Endothelial cell of umbilical vein (primary cell): ENCODE measurements around the gene RNU1-3. TPM values are rescaled to one million over a fixed set of nuclear protein-coding genes. Genes with fewer than 3 reads are reported as not detected.
"Not testable (repeated sequence)": the region's sequence is repeated elsewhere in the genome, so short reads cannot be mapped to it uniquely, and the experiment has no call there.

Source experiments
- BruUV-seq: library from RNA; stranded (reverse); fragments of 400-500 nt; replicated peaks from 2 replicates; lab custom pipeline; 2021; lab: Mats Ljungman, UMichigan
- CTCF ChIA-PET: fragments of 300-600, 350-600 bp; sonication (Branson Sonifier 250); formaldehyde crosslinking; loops from one replicate; lab custom pipeline; 2021; ENCODE audit warnings: antibody characterized with exemption, inconsistent platforms; lab: Charles Lee
- POLR2A ChIA-PET: fragments of 300-600, 350-600 bp; sonication (Branson Sonifier 250); formaldehyde crosslinking; loops from one replicate; lab custom pipeline; 2021; ENCODE audit warnings: antibody characterized with exemption, inconsistent platforms; lab: Charles Lee
- DNase-seq: peaks from one replicate; pipeline ENCODE4 v3.0.0-alpha.2; 2011; ENCODE audit warnings: low read depth, low spot score
- FAIRE-seq: peaks from 2 replicates; lab custom pipeline; 2011; peaks lifted over from hg19 to GRCh38; lab: Jason Lieb, UNC
- H2AFZ ChIP-seq: 2 replicates; pipeline ENCODE4 v1.6.0; 2012; ENCODE audit warnings: low read depth, low read length, control low read depth, inconsistent platforms
- H3K27ac ChIP-seq: 2 replicates; pipeline ENCODE4 v1.5.1; 2011; ENCODE audit warnings: low read depth, mild to moderate bottlenecking, control low read depth, low read length, moderate library complexity; ENCODE audit not compliant: insufficient read depth
- H3K27me3 ChIP-seq, 2 experiments: 2 replicates each; pipeline versions ENCODE4 v1.6.0 to v1.6.1; 2011; ENCODE audit warnings: low read length in 2 of 2, mixed read lengths in 1 of 2; ENCODE audit not compliant: control insufficient read depth in 2 of 2, insufficient read depth in 2 of 2
- H3K36me3 ChIP-seq, 2 experiments: 2 replicates in 1 of 2; 3 replicates in 1 of 2; pipeline ENCODE4 v1.5.1; 2011; ENCODE audit warnings: low read length in 2 of 2, mild to moderate bottlenecking in 1 of 2, moderate library complexity in 1 of 2; ENCODE audit not compliant: control insufficient read depth in 2 of 2, insufficient read depth in 2 of 2; ENCODE audit errors: extremely low read depth in 1 of 2
- H3K4me1 ChIP-seq: 3 replicates; pipeline ENCODE4 v1.5.1; 2011; ENCODE audit warnings: mild to moderate bottlenecking, low read length; ENCODE audit not compliant: control insufficient read depth, insufficient read depth; ENCODE audit errors: extremely low read depth
- H3K4me2 ChIP-seq: 2 replicates; pipeline ENCODE4 v1.6.1; 2011; ENCODE audit warnings: low read length, control low read depth, mixed read lengths; ENCODE audit not compliant: insufficient read depth
- H3K4me3 ChIP-seq, 3 experiments: fragments of 200-600 bp in 1 of 3; sonication (generic), shearing (Covaris generic) in 1 of 3; replicated peaks in 1 of 3; 2 replicates each; pipeline ENCODE4 v1.5.1; 2011 to 2016; ENCODE audit warnings: control low read depth in 3 of 3, low read length in 3 of 3, mild to moderate bottlenecking in 2 of 3, inconsistent platforms in 1 of 3, low read depth in 1 of 3, moderate library complexity in 1 of 3; ENCODE audit not compliant: insufficient read depth in 1 of 3
- H3K79me2 ChIP-seq: 2 replicates; pipeline ENCODE4 v1.6.0; 2012; ENCODE audit warnings: low read length, inconsistent platforms; ENCODE audit not compliant: control insufficient read depth, insufficient read depth
- H3K9ac ChIP-seq: replicated peaks from 2 replicates; pipeline ENCODE3; 2011; ENCODE audit warnings: low read length, control low read depth; ENCODE audit not compliant: insufficient read depth; ENCODE audit errors: extremely low read depth
- H3K9me1 ChIP-seq: replicated peaks from 3 replicates; pipeline ENCODE4 v1.6.0; 2011; ENCODE audit warnings: mild to moderate bottlenecking, low read length; ENCODE audit not compliant: control insufficient read depth, insufficient read depth; ENCODE audit errors: extremely low read depth
- H3K9me3 ChIP-seq: replicated peaks from 2 replicates; pipeline ENCODE4 v1.5.1; 2012; ENCODE audit warnings: low read length, inconsistent platforms; ENCODE audit not compliant: control insufficient read depth, insufficient read depth
- H4K20me1 ChIP-seq: replicated peaks from 2 replicates; pipeline ENCODE3; 2011; ENCODE audit warnings: mild to moderate bottlenecking, low read length; ENCODE audit not compliant: control insufficient read depth, insufficient read depth; ENCODE audit errors: extremely low read depth
- dilution Hi-C: fragments of 300-500 bp; cut with MboI; formaldehyde crosslinking; loops from one replicate; pipeline ENCODE4 v1.15.0; 2019; ENCODE audit warnings: low sequenced_read_pairs; ENCODE audit not compliant: extremely low pct_ligation_motif_present
- intact Hi-C: fragments of 100-400 bp; cut with micrococcal nuclease; formaldehyde crosslinking; loops from one replicate; pipeline ENCODE4 v1.10.0; 2022
- polyA plus RNA-seq, 4 experiments: library from polyadenylated mRNA; depleted of rRNA in 3 of 4; stranded (reverse) in 3 of 4; unstranded in 1 of 4; fragments of >200 nt; gene quantifications; 2 replicates each; pipeline versions ENCODE4 v1.2.1 to v1.2.3, GENCODE V29; 2011 to 2012; ENCODE audit warnings: missing spikeins in 1 of 4
- total RNA-seq: library from RNA; stranded (reverse); gene quantifications from 2 replicates; pipeline ENCODE4 v1.2.3, GENCODE V29; 2021

RNU1-3 gene
- total and polyA plus RNA-seq, 2 donors (not counting 3 experiments of a cell fraction or from before 2014, with no cell fraction given) = 206 to 1,319 TPM

GRCh38 chr1:16706302-16706701 is 39.6 kb upstream of the RNU1-3 start:
- H3K27ac ChIP-seq, H3K9ac ChIP-seq, BruUV-seq, H3K36me3 ChIP-seq, H2AFZ ChIP-seq, H3K4me3 ChIP-seq, POLR2A ChIA-PET, H3K9me1 ChIP-seq, dilution Hi-C loops, H3K79me2 ChIP-seq, H4K20me1 ChIP-seq, DNase-seq, intact Hi-C loops, H3K9me3 ChIP-seq, H3K27me3 ChIP-seq, H3K4me1 ChIP-seq, FAIRE-seq, H3K4me2 ChIP-seq: not testable (repeated sequence)
- CTCF ChIA-PET = interaction anchor here (2.0 to 3.9 kb wide), 3 partner anchors 9 to 85 kb away, joined by 7 to 51 read pairs (median 24); no protein-coding TSS in a partner anchor

DNA sequence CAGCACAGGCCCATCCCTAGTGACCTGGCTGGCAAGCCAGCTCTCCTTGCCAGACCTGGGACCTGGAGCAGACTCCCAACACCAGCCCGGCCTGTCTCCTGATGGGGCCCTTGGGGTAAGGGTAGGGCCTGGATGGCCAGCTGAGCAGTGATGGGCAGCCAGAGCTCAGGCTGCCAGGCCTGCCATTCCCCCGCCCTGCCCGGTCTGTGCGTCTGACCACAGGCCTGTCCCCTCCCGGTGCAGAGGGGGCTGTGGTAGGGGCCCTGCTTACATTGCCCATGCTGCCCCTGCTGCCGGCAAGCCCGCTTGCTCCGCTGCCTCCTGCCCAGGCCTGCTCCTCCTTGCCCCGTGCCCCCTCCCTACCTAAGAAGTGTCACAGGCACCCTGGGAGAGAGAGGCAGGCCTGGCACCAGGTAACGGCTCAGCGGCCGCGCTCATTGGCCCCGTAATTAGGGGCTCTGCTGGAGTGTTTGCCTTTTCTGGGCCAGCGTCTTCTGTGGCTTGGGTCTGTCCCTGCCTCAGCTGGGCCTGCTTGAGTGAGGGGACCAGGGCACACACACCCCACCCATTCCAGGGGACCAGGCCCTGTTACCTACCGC is 37.9 kb upstream of the RNU1-3 start:
- H3K4me1 ChIP-seq, H3K27ac ChIP-seq, FAIRE-seq, dilution Hi-C loops, H4K20me1 ChIP-seq, POLR2A ChIA-PET, H3K9me1 ChIP-seq, H3K9me3 ChIP-seq, H2AFZ ChIP-seq, H3K4me2 ChIP-seq, BruUV-seq, DNase-seq, intact Hi-C loops, H3K36me3 ChIP-seq, H3K79me2 ChIP-seq, H3K4me3 ChIP-seq, H3K27me3 ChIP-seq, H3K9ac ChIP-seq: not testable (repeated sequence)
- CTCF ChIA-PET = interaction anchor here (0.9 to 2.6 kb wide), 4 partner anchors 11 to 83 kb away, joined by 3 to 8 read pairs (median 6); no protein-coding TSS in a partner anchor

GRCh38 chr1:16704076-16704475 is 37.3 kb upstream of the RNU1-3 start:
- H3K36me3 ChIP-seq, dilution Hi-C loops, DNase-seq, H3K79me2 ChIP-seq, H3K9me3 ChIP-seq, H3K9me1 ChIP-seq, intact Hi-C loops, H3K27ac ChIP-seq, H3K4me1 ChIP-seq, H2AFZ ChIP-seq, H3K4me2 ChIP-seq, BruUV-seq, H3K9ac ChIP-seq, POLR2A ChIA-PET, H4K20me1 ChIP-seq, FAIRE-seq, H3K27me3 ChIP-seq, H3K4me3 ChIP-seq: not testable (repeated sequence)
- CTCF ChIA-PET = interaction anchor here (0.9 to 2.6 kb wide), 3 partner anchors 10 to 83 kb away, joined by 3 to 8 read pairs (median 3); no protein-coding TSS in a partner anchor

- H2AFZ ChIP-seq, H3K4me1 ChIP-seq, H3K27me3 ChIP-seq, BruUV-seq, intact Hi-C loops, H3K79me2 ChIP-seq, H3K4me3 ChIP-seq, dilution Hi-C loops, H4K20me1 ChIP-seq, H3K9ac ChIP-seq, H3K4me2 ChIP-seq, DNase-seq, H3K27ac ChIP-seq, POLR2A ChIA-PET, H3K9me1 ChIP-seq, H3K9me3 ChIP-seq, H3K36me3 ChIP-seq: not testable (repeated sequence)
- peak; percentile 26 for FAIRE-seq
- CTCF ChIA-PET = interaction anchor here (2.6 kb wide), 1 partner anchor 82 kb away, joined by 8 read pairs; no protein-coding TSS in a partner anchor
Measured at GRCh38 chr1:16703602-16704001, 36.9 kb upstream of the RNU1-3 start.
